NCI-H2081 (cell line): ENCODE results near the gene MICAL3.
"Not testable (repeated sequence)": the region's sequence is repeated elsewhere in the genome, so short reads cannot be mapped to it uniquely, and the experiment has no call there.

Experiments
- DNase-seq, 2 experiments: peaks; one replicate each; lab custom pipeline; 2025; lab: John Stamatoyannopoulos, UW

MICAL3 gene

GRCh38 chr22:17884893-17885292 is 139.5 kb downstream of the MICAL3 start:
- no peak for DNase-seq

GRCh38 chr22:17884084-17884483 is 140.3 kb downstream of the MICAL3 start:
- no peak for DNase-seq

GRCh38 chr22:17883356-17883755 is 141.0 kb downstream of the MICAL3 start:
- no peak for DNase-seq

- DNase-seq = no peak
Observed at GRCh38 chr22:17882727-17883126, 141.6 kb downstream of the MICAL3 start.

- DNase-seq = no peak
Observed at GRCh38 chr22:17882162-17882561, 142.2 kb downstream of the MICAL3 start.

- DNase-seq = no peak
Observed at GRCh38 chr22:17881366-17881765, 143.0 kb downstream of the MICAL3 start.

GRCh38 chr22:17880468-17880867 is 143.9 kb downstream of the MICAL3 start:
- no peak for DNase-seq

GRCh38 chr22:17880020-17880419 is 144.3 kb downstream of the MICAL3 start:
- DNase-seq = no peak

- no peak for DNase-seq
Observed at GRCh38 chr22:17878941-17879340, 145.4 kb downstream of the MICAL3 start.

- DNase-seq = no peak
Observed at GRCh38 chr22:17878186-17878694, 146.1 kb downstream of the MICAL3 start.

- DNase-seq = not testable (repeated sequence)
Observed at GRCh38 chr22:17876878-17877855, 147.2 kb downstream of the MICAL3 start.

GRCh38 chr22:17876306-17876831 is 148.0 kb downstream of the MICAL3 start:
- DNase-seq = no peak

- DNase-seq = no peak
Observed at GRCh38 chr22:17875631-17876030, 148.7 kb downstream of the MICAL3 start.

GRCh38 chr22:17875156-17875555 is 149.2 kb downstream of the MICAL3 start:
- no peak for DNase-seq

GRCh38 chr22:17874231-17874905 is 150.0 kb downstream of the MICAL3 start:
- no peak for DNase-seq

GRCh38 chr22:17873804-17874203 is 150.6 kb downstream of the MICAL3 start:
- DNase-seq = no peak

GRCh38 chr22:17873116-17873515 is 151.2 kb downstream of the MICAL3 start:
- no peak for DNase-seq

GRCh38 chr22:17872471-17872870 is 151.9 kb downstream of the MICAL3 start:
- DNase-seq = no peak

- no peak for DNase-seq
Observed at GRCh38 chr22:17871726-17872458, 152.5 kb downstream of the MICAL3 start.

- no peak for DNase-seq
Observed at GRCh38 chr22:17870407-17870806, 154.0 kb downstream of the MICAL3 start.

GRCh38 chr22:17869285-17870096 is 154.9 kb downstream of the MICAL3 start:
- no peak for DNase-seq
